ENCODE data around the gene KAZN. TPM values are rescaled to one million over a fixed set of nuclear protein-coding genes. Genes with fewer than 3 reads are reported as not detected.

Gene KAZN
- total RNA-seq, 4 donors from 2014 or later, result 9.2 to 30.6 (median 21.2) TPM

DNA sequence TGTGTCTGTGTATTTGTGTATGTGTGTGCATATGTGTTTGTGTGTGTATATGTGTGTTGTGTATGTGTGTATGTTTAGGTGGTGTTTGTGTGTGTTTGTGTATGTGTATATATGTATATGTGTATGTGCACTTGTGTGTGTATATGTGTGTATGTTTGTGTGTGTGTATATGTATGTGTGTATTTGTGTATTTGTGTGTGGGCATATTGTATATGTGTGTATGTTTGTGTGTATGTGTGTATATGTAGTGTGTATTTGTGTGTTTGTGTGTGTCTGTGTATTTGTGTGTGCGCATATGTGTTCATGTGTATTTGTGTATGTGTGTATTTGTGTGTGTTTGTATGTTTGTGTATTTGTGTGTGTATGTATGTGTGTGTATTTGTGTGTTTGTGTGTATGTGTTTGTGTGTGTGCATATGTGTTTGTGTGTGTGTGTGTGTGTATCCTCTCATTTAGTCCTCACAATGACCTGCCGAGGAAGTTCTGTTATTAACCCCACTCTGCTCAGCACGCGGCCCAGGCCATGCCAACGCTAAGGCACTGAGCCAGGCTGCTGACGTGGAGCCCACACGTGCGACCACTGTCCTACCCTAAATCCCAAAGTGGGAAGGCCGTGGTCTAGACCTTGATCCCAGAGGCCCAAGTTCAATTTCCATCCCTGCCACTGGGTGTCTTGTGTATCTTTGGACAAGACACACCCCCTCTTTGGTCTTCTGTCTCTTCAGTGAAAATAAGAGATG, 511.8 kb downstream of the KAZN start:
- ATAC-seq (ENCODE audit: low FRiP score) (no peak), DNase-seq (ENCODE audit: low spot score) (no peak)
- TF ChIP-seq CTCF (IDR thresholded peaks at IDR 0.05), result no peak

DNA sequence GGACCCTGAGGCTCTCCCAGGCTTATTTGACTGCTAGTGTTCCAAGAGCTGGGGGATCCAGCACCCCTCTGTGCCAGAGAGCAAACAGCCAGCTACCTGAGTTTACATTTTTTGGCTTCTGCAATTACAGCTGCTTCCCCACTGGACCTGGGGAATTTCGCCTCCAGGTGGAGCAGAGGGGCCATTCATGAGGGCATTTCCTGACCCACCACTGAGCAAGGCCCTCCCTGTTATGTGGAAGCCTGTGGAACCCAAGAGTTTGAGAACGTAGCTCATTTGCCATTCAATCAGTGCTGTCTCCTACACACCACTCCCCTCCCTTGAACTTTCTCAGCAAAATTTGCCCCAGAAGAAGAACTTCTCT, 512.4 kb downstream of the KAZN start:
- DNase-seq (ENCODE audit: low spot score) (no peak), ATAC-seq (ENCODE audit: low FRiP score) (no peak)
- TF ChIP-seq CTCF (IDR thresholded peaks at IDR 0.05), result no peak

- ATAC-seq (ENCODE audit: low FRiP score) (no peak), DNase-seq (ENCODE audit: low spot score) (no peak)
- no peak for TF ChIP-seq CTCF (IDR thresholded peaks at IDR 0.05)
Measured at GRCh38 chr1:15113146-15113545, 514.7 kb downstream of the KAZN start.

- no peak for ATAC-seq (ENCODE audit: low FRiP score)
- no peak for DNase-seq (ENCODE audit: low spot score)
- no peak for TF ChIP-seq CTCF (IDR thresholded peaks at IDR 0.05)
Measured at GRCh38 chr1:15114884-15115283, 516.4 kb downstream of the KAZN start.

GRCh38 chr1:15115542-15116330, 517.3 kb downstream of the KAZN start:
- ATAC-seq (ENCODE audit: low FRiP score), result no peak
- no peak for TF ChIP-seq CTCF (IDR thresholded peaks at IDR 0.05)
- DNase-seq (ENCODE audit: low spot score), result no peak

DNA sequence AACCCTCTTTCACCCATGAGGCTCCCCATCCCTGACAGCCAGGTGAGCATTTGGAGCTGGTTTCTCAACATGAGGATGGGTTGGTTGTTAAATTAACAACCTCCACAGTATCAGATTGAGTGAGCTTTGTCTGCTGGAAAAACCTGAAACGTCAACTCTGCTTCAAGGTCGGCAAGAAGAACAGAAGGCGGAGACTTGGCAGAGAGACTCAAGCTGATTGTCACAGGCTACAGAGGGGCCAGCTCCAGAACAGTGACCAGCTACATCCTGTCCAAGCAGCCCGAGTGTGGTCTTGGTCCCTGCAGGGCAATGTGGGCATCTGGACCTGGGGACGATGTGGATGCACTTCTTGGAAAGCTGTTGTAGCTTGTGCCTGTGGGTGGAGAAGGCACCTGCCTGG, 518.5 kb downstream of the KAZN start:
- ATAC-seq (ENCODE audit: low FRiP score) (no peak), DNase-seq (ENCODE audit: low spot score) (no peak)
- TF ChIP-seq CTCF (IDR thresholded peaks at IDR 0.05), result no peak

All from omental fat pad (tissue), 4 donors.